NK-92 (cell line): ENCODE data around the gene ZNF521.

Source experiments
- DNase-seq: peaks from one replicate; lab custom pipeline; 2025; ENCODE audit not compliant: unreplicated experiment; lab: John Stamatoyannopoulos, UW

Gene ZNF521

DNA sequence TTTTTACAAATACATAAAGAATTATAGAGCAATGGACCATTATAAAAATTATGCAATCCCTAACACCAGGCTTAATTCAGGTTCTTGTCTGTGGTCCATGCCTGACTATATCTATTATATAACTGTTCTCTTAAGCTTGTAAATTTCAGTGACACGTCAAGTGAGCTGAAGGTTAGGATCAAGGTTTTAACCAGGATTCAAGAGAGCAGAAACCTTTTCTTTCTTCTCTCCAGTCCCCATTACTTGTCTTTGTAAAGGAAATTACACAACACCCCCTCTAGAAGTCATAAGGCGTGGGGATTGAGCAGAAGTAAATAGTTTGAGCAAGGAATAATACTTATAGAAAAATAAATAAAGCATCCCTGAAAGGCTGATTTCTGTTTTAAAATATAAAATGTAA lies 122.0 kb downstream of the ZNF521 start:
- DNase-seq: no peak

DNA sequence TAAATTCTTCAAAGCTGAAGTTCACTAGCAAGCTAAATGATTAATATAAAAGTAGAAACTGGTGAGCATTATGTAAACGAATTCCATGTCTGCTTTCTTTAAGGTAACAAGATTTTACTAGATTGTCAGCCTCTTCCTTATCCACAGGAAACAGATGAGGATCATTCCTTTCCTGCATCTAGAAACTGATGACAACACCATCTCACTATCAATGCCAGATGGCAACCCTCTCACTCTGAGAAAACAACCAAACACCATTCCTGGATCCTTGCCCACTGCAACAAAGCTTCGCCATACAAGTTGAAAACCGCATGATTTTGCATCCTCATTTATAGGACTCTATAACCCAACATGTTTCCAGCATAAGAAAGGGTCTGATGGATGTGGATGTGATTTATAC lies 122.9 kb downstream of the ZNF521 start:
- DNase-seq: no peak

DNA sequence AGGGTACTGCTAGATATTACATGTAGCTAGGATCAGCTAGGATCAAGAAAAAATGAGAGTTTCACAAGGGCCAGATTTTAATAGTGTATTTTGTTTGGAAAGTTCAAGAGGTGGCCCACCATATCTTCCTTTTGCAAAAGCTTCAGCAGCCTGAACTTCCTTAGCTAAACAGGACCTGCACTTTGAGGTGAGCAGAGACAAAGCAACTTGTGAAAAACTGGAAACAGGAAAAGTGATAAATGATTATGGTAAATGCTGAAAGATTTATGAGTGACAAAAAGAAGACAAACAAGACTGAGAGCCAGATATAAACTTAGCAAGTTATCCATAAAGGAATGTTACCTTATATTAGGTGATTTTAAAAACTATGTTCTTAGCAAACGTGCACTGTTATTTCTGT lies 123.6 kb downstream of the ZNF521 start:
- no peak for DNase-seq

DNA sequence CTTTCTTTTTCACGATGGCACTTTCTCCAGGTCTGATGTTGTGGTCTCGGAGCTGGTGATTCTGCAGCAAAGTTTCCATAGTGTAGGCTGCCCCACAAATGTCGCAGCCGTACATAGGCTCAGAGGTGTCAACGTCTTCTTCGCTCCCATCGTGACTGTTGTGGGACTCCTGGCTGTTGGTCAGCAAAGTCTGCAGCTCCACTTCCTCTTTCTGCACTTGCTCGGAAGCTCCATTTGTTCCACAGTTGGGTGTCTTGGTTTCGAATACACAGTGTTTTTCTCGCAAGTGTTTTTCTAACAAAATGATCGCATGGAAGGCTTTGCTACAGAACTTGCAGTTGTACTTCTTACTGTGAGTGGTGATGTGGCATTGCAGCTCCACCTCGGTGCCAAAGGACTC lies 126.8 kb downstream of the ZNF521 start:
- DNase-seq: no peak

DNA sequence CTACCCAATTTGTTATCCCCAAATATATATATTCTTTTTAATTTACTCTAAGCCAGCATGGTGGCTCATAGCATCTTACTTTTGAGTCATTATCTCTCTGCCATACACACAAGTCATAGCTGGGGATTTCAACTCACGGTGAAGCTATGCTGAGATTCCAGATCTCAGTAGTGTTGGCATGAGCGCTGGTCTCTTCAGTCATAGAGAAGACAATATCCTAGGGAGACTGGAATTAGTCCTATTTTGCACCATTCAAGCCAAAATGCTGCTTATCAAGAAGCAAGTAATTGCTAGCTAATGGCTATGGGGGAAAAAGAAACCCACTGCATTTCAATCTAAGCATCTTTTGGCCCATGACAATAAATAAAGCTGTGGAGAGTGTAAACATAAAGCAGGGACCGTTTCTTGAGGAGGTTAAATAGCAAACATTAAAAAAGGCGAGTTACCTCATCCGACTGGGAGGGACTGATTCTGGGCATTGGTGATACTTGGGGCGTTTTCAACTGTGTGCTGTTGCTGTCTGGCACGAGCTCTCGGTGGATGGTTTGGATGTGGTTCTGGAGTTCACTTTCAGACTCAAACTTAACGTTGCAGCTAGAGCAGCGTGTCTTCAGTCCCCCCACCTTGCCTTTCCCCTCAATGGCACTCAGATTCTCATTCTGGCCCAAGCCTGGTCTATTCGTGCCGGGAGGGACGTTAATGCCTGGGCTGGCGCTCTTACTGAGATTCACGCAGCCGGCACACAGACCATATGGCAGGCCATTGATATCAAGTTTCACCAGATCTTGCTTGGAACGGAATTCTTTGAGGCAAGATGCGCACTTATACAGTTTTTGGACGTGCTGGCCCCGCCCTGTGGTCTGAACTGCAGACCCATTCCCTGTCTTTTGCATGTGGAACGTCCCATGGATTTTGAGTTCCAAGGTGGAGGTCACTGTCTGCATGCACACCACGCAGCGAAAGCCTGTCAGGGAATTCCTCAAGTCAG lies 127.8 kb downstream of the ZNF521 start:
- DNase-seq: no peak

DNA sequence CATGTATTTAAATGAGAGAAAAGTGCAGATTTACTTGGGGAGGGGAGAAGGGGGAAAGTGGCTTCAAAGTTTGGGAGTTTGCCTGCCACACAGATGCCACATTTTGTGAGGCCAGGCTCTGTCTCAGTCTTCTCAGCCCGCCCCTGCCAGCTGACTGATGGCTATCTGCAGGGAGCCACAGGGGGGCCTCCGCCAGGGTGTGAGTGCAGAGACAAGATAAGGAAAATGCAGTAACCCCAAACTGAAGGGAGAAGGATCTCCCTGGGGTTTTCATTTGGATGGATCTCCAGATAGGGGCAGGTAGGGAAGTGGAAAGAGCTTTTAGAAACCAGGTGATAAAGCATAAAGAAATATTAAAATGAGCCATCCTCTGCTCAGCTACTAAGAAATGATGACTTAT lies 128.8 kb downstream of the ZNF521 start:
- no peak for DNase-seq

DNA sequence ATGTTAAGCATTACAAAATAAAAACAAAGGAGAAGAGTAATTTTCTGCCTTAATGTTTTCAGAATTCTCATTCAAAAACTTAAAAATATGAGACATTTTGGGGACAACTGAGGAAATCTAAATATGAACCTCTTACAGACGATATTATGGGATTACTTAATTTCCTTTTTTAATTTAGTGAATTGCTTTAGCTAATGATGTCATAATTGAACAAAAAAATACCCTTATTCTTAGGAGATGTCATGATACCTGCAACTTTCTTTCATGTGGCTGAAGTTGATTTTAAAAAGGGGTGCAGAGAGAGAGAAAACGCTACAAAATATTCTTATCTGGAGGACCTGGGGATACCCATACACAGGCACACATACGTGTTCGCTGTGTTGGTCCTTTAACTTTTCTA lies 129.3 kb downstream of the ZNF521 start:
- DNase-seq: no peak

DNA sequence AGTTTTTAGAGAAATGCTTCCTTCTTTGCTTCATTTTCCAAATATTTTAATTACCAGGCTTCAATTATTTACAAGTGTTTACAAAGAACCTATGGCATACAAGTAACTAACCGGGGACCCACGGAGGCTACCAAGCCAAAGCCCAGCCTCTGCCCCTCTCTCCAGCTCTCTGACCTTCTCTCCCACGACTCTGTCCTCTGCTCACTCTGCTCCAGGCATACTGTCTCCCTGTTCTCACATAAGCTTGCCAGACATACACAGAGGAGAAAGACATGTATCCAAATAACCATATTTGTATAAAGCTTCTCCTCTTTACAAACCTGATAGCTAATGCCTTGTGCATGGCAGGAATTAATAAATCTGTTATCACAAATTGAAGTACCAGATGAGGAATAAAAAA lies 141.3 kb downstream of the ZNF521 start:
- DNase-seq: no peak

DNA sequence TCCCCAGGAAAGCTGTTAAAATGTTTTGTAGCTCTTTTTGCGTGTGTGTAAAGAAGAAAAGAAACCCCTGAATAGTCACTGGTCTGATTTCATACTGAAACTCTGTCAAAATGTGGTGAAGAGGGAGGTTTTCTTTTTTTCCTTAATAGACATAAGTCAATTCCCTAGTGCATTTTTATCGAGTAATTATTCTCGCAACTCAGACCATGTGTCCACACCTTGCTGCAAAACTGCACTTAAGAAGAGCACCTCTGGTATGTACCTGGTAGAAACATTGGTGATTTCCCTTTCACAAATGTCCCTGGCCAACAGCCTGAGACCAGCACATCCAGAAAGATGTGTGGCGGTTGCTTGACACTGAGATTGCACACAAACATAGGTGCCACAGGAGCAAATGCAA lies 159.9 kb downstream of the ZNF521 start:
- no peak for DNase-seq

DNA sequence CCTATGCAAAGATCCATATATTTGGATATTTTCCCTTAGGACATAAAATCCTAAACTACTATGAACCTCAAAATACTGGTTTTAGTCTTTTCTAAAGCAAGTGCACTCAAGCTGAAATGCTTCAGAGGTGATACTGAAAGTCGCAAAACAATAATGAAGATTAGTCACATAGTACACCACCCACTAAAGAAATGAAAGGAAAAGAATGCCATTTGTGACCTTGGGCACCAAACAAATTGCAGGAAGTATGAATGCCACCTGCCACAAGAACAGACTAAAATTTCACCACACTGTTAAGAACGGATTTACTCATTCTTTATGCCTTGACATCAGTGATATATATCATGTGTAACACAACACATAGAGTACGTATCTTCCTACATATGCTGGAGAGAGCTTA lies 161.5 kb downstream of the ZNF521 start:
- no peak for DNase-seq

DNA sequence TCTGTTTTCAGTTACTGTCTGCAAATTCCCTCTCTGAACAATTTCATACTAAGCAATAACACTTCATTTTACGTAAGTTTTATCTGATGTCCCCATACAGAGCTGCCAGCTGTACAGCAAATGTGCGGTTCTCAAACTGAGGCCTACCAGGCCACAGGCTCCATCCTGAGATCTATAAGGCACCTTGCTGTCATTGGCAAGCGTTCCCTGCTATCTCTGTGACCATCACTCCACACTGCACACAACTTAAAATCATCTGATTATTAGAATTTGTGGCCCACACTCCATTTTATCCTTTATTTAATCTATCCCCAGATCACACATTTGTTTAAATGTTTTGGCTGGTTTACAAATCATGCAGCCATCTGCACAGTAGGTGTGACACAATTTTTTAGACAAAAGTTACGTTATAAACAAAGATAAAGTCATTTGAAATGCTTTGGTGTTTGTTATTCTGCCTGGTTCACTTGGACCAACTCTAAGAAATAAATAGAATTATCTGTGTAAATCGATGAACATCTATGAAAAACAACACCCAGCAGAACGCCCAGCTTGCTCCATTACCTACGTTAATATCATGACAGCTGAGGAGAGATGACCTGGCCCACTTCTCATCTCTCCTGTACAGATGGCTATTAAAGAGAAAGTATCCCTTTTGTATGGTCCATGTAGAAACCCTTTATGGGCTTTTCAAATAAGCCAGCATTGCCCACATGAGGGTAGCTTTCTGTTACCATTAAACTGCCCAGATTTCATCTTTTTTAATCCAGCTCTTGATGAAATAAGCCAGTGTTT lies 162.4 kb downstream of the ZNF521 start:
- no peak for DNase-seq

DNA sequence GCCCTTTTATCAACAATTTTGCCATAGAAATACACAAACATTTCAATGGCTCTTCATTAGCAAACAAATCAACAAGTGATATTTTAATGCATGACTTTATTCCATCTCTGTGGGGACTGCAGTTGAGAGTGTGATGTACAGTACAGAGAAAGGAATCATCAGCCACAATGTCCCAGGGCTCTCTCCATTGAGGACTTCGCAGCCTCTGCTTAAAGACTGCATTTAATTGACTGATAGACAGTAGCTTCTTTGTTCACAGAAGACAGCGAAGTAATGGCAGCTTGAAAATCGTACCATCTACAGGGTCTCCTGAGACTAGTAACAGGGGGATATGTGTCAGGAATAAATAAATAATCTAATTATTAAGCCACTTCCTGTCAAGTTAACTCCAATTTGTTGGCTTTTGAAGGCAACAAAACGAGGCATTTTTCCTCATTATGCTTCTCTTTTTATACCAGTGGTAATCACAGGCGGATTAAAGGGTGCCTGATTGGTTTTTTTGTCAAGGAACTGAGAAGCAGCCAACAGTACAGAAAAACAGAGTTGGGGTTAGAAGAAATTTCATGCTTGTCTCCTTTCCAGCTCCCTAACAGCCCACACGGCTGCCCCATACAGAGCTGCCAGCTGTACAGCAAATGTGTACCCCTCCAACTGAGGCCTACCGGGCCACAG lies 164.3 kb downstream of the ZNF521 start:
- DNase-seq: no peak

DNA sequence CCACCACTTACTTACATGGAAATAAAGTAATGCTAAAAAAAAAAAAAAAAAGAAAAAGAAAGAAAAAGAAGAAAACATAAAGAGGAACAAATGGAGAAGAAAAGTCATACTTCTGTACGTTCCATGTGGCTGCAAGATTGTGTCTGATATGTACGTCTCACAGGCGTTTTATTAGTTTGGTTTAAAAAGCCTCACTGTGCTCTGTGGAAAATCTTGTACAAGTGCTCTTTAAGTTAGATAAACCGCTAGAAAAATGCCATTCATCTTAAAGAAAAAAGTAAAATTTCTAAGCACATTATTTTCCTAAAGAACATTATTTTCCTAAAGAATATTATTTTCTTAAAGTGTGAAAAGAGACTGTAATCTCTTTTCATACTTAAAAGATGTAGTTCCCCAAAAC lies 165.1 kb downstream of the ZNF521 start:
- no peak for DNase-seq

DNA sequence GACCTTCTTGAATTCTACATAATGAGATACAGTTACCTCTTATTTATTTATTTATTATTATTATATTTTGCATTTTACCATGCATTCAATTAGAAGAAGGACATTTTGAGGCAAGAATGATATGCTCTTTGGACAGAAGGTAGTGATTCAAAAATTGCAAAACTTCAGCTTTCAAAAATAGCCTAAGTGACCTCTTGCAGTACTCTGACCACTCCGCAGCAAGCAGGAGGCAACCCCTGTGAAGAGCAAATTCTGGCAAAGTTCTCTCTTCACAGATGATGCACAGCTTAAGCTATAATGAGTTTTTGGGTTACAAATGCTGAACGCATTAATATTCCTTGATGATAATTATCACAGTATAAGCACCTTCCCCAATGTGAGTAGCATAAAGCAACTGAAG lies 170.0 kb downstream of the ZNF521 start:
- no peak for DNase-seq

DNA sequence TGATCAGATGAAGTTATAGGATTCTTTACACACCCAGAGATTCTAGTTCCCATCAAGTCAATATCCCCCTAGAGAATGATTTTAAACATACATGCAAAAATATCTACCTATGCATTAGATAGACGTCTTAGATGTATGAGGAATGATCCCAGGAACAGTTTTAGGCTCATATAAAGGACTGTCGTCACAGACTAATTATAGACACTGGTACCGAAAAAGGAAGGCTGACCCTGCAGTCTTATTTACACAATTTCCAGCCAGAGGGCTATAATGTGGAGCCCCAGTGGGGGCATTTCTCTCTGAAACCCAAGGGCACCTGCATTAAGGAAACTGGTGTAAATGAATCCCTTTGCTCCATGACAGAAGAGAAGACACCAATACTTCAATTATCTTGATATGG lies 170.4 kb downstream of the ZNF521 start:
- no peak for DNase-seq

DNA sequence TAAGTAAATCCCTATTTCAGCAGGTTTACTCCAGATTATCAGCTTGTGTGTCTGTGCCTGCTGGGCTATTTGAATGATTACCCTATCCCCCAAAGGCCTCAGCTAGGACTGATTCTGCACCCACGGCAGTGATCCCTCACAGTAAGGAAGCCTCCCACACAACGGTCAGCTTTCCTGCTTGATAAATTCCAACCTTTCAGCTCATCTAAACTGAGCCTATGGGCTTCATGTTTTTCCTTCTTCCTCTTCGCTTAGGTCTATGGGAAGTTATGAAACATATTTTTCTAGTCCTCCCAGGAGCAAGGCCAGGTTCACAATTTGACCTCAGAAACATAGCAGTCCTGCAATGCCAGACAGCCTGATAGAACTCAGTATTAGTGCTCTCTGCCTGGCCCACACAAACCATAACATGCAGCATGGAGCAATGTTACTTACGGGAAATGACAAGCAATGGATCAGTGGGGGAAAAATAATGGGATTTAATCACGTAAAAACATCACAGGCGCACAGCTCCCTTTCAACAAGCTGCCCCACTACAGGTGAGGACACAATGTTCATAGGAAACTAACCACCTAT lies 170.9 kb downstream of the ZNF521 start:
- DNase-seq: no peak

DNA sequence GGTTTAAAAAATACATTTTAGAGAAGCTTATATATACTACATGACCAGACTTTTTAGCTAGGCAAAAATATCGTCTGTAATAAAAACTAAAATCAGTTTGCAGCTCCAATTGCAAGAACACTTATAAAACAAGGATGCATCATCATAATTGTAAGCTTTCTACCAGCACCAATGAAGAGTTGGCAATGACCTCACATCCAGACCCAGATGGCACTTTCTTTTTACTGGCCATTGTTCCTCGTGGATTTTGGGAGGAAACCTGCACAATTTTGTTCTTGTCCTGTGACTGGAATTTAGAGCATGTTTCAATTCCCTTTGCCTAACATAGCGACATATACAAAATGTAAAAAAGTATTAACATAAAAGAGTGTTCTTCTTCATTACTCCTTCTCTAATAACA lies 174.3 kb downstream of the ZNF521 start:
- DNase-seq: no peak

DNA sequence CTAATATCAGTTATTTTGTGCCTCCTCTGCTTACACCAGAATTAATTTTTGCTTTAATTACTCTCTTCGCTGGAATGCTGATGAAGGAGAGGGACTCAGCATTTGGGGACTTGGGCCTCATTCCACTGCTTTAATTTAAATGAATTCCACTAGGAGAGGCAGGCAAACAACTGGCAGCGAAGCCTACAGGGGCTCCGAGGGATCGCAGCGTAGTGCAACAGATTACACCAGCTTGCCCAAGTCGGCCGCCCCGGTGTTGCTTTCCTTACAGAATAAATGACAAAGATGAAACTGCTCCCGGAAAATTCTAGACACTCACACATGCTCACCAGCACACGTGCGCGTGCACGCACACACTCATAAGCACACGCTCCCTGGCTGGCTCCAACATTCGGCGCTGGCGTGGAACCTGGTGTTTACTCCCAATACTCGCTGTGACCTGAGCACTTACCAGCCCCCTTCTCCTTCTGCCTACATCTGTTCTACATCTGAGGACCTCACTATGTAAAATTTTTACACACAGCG lies 175.4 kb downstream of the ZNF521 start:
- no peak for DNase-seq

DNA sequence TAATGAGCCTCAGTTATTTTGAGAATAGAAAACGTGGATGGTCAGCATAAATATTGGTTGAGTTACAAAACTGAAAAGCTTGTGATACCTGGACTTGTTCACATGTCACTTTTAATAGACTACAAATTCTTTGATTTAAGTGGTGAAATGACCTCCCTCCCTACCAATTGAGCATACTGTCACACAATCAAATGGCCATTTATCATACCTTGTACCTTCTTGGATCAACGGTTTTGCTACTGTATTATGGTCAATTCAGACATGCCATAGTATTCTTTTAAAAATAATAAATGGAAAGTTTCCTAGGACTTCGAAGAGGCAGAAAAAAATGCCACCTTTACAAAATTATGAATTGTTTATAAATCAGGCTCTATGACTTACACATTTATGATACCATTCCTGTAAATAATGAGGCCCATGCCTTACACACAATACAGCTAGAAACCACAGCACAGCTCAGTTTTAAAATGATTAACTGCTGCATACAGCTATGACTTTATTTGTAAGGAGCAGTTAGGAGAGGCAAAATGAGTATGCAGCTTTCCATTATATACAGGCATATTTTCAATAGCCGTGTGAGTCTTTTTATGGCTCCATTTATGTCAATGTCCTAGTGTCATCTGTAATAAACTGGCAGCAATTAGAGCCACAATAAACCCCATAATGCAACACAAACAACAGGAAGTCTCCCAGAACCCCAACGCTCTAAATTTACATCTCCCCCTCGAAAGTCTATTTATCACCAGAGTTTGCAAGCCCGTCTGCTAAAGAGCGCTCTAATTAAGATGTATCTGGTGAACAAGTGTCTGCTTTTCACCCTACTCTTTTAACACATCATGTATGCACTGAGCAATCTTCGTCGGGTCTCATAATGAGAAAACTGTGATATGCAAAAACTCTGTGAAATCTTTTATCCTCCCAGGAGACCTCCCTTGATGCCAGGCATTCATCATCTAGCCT lies 176.1 kb downstream of the ZNF521 start:
- DNase-seq: no peak

DNA sequence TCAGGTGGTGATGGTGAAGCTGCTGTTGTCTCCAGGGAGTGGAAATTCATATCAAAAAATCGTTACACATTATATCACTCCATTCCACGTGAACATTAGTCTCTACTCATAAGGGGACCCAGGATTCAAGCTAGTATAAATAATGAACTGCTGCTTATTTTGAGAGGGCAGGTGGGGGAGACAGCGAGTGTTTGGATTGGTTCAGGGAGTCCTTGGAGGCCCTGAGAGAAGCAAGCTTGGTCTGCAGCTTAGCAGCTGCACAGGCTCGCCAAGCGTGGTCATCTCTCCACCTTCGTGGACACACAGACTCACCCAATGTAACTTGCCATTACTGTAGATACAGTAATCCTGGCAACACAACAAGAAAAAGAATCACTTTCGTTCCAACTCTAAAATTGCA lies 177.6 kb downstream of the ZNF521 start:
- DNase-seq: no peak
